NCI-H2107 (cell line): ENCODE data around the gene MRPS2.
"Not testable (repeated sequence)": the region's sequence is repeated elsewhere in the genome, so short reads cannot be mapped to it uniquely, and the experiment has no call there.

ENCODE experiments used
- DNase-seq: peaks from one replicate; lab custom pipeline; 2025; lab: John Stamatoyannopoulos, UW

The MRPS2 gene

GRCh38 chr9:135515083-135515951 is 14.8 kb downstream of the MRPS2 start:
- no peak for DNase-seq

GRCh38 chr9:135516132-135516860 is 15.8 kb downstream of the MRPS2 start:
- no peak for DNase-seq

- no peak for DNase-seq
Measured at GRCh38 chr9:135517407-135517822, 16.9 kb downstream of the MRPS2 start.

GRCh38 chr9:135519179-135519971 is 18.9 kb downstream of the MRPS2 start:
- no peak for DNase-seq

- no peak for DNase-seq
Measured at GRCh38 chr9:135520916-135521607, 20.6 kb downstream of the MRPS2 start, which contains the start of gene LCN1. TSS of gene LCN1 (plus strand) at chr9:135521440. CDS start at chr9:135521498, 58 bp downstream.

GRCh38 chr9:135521608-135522095 is 21.2 kb downstream of the MRPS2 start:
- DNase-seq = no peak

GRCh38 chr9:135522137-135522877 is 21.8 kb downstream of the MRPS2 start:
- DNase-seq = no peak

DNA sequence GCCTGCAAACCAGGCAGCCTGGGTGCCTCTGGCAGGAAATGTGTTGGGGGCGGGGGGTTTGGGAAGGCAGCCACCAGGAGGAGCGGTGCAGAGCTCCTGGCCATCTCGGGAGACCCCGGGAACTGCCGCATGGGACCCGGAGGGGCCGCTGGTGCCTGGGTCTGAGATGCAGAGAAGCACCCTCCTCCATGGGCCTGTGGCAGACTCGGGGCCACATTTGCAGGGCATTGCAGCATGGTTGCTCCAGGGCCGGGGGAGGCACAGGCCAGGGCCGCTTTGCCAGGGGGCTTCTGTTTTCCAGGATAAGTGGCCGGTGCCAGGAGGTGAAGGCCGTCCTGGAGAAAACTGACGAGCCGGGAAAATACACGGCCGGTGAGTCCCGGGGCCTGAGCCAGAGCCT is 22.4 kb downstream of the MRPS2 start:
- DNase-seq = no peak

- DNase-seq = no peak
Measured at GRCh38 chr9:135523521-135524129, 23.1 kb downstream of the MRPS2 start.

DNA sequence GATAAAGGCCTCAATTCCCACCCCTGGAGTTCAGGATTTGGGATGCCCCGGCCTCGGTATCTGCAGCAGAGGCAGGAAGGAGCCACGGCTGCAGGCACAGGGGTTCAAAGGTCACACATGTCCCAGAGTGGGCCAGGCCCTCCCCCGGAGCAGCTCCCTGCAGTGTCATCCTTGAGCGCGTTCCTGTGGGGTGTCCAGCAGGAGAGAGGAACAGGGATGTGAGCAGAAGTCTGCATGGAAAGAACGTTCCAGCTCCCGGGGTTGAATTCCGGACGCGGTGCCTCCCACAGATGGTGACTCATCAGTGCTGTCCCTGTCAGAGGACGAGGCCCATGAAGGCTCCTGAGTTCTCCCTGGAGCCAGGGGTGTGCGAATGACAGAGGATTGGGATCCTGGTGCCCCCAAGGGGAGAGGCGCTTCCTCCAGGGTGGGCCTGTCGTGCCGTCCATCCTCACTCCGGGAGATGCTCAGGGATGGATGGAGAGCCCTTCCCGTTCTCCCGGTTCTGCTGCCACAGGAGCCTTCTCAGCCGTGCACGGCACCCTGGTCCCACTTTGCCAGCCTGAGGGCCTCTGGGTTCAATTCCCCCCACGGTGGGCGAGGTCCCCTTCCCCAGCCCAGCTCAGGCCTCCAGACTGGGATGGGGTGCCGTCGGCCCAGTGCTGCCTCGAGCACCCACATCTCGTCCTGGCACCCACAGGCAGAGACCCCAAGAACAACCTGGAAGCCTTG is 23.8 kb downstream of the MRPS2 start:
- DNase-seq = no peak

DNA sequence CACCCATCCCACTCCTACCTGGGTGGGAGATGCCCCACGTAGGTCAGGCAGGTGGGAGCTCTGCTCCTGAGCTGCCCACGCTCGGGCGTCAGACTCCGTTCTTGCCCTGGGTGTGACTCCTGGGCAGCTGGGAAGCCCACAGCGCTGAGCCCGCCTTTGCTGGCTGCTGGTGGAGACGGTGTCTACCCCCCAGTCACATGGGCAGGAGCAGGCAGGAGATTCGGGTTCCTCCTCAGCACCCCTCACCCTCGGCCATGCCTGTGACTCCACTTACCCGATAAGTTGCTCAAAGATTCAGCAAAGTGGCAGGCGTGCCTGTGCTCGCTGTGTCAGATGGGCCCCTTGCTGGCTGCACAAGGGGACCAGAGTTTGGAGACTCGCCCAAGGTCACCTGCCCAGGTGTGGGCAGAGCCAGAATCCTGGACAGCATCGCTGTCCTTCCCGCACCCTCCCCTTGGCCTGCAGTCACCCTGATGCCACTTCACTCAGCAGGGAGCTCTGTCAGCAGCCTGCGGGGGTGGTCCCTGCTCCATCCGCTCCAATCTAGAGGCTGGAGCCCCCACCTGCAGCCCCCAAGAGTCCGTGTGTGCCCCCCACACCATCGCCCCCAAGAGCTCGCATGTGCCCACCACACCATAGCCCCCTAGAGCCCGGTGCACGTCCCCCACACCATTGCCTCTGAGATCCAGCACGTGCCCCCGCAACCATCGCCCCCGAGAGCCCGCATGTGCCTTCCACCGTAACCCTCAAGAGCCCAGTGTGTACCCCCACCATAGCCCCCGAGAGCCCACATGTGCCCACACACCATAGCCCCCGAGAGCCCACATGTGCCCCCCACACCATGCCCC is 25.0 kb downstream of the MRPS2 start:
- no peak for DNase-seq

DNA sequence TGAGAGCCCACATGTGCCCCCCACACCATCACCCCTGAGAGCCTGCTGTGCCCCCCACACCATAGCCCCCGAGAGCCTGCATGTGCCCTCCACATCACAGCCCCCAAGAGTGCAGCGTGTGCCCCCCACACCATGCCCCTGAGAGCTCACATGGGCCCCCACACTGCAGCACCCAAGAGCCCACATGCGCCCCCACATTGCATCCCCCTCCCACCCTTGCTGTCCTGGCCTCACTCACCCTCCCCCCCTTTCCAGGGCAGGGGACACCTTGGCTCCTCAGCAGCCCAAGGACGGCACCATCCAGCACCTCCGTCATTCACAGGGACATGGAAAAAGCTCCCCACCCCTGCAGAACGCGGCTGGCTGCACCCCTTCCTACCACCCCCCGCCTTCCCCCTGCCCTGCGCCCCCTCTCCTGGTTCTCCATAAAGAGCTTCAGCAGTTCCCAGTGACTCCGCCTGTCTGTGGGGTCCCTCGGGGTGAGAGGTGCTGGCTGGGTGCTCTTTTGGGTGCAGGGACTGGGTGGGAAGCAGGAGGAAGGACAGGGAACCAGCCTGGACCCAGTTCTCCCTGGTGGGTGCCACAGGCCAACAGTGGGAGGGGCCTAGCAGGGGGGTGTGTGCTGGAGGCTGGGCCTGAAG is 25.7 kb downstream of the MRPS2 start:
- no peak for DNase-seq

DNA sequence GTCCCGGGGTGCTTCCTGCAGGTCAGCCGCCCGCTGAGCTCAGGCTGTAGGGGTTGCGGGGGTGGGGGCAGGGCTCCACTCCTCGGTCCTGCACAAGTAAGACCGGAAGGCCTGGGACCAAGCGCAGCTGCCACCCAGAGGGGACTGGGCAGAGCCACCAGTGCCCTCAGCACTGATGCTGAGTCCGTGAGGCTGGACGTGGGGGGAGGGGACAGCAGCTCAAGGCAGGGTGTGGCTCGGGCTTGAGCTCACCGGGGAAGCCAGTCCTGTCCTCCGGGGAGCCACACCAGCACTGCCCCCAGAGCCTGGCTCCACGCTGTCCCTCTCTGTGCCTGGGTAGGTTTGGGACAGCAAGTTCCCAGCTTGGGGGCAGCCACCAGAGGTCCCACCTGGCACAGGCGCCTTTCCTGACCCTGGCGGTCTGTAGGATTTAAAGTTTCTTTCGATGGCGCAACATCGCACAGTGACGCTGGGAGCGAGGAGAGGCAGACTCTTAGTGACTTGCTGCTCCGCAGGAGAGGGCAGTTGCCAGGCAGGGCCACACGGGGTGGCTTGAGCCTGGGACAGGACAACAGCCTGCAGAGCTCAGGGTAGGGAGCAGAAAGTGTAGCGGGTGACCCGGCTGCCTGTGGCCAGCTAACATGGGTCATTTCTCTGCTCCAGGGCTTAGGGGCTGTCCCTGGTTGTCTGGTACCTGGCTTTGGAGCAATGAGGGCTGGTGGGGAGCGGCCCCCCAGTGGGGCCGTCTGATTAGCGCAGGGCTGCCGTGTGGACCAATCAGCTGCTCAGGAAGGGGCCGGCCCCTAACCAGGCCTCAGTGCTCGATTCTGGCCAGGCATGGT is 26.5 kb downstream of the MRPS2 start:
- no peak for DNase-seq

DNA sequence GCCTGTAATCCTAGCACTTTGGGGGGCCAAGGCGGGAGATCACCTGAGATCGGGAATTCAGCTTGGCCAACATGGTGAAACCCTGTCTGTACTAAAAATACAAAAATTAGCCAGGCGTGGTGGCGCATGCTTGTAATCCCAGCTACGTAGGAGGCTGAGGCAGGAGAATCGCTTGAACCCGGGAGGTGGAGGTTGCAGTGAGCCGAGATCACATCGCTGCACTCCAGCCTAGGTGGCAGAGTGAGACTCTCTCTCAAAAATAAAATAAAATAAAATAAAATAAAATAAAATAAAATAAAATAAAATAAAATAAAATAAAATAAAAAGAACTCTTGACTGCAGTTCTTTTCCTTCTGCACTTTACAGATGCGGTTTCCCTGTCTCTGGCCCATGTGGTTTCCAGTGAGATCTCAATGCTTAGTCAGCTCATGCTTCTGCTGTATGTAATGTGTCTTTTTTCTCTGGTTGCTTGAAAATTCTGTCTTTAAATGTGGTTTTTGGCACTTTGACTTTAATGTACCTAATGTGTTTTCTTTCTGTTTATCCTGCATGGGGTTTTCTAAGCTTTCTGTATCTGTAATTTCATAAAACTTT is 28.5 kb downstream of the MRPS2 start:
- not testable (repeated sequence) for DNase-seq

GRCh38 chr9:135530146-135530545 is 29.7 kb downstream of the MRPS2 start:
- DNase-seq = no peak

DNA sequence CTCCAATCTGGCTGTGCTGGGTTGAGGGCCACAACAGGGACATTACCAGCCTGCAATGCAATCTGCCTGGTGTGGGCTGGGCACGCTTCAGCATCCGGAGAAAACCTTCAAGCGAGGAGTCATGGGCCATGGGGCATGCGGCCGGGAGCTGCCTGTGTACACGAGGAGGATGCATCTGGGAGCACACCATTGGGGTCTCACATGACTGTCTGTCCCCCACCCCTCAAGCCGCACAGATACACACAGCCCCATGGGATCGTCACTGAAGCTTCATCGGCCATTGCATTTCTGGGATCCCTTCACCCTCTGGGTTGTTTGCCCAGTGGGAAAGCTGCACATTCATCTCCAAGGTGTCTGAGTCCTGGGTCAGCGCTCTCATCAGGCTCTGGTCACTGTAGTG is 30.6 kb downstream of the MRPS2 start:
- DNase-seq = no peak

DNA sequence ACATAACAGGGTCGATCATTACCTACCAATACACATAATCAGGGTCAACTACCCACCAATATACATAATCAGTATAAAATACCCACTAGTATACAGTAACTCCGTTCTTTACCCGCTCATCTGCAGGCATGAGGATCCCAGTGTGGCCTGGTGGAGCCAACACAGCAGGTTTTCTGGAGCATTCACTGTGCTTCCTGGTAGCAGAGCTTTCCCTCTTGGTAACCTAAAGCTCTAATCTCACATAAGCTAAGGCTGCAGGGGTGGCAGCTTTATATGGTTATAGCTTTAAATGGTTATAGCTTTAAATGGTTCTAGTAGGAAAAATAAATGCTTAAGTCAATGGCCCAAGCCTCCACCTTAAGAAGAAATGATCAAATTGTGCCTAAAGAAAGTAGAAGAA is 32.6 kb downstream of the MRPS2 start:
- DNase-seq = no peak
